Rectal smooth muscle tissue (tissue), 1 donor: ENCODE measurements around the gene PHEX.
"Not testable (repeated sequence)": the region's sequence is repeated elsewhere in the genome, so short reads cannot be mapped to it uniquely, and the experiment has no call there.

Source experiments
- H3K27ac ChIP-seq: one replicate; pipeline ENCODE4 v1.7.0; 2013; ENCODE audit warnings: low read depth, low read length, inconsistent platforms
- H3K27me3 ChIP-seq: one replicate; pipeline ENCODE4 v1.7.0; 2013; ENCODE audit warnings: low read length; ENCODE audit not compliant: control insufficient read depth, insufficient read depth
- H3K36me3 ChIP-seq: one replicate; pipeline ENCODE4 v1.7.0; 2013; ENCODE audit warnings: low read length; ENCODE audit not compliant: control insufficient read depth, insufficient read depth
- H3K4me1 ChIP-seq: one replicate; pipeline ENCODE4 v1.7.0; 2013; ENCODE audit warnings: low read length; ENCODE audit not compliant: control insufficient read depth, insufficient read depth
- H3K4me3 ChIP-seq: one replicate; pipeline ENCODE4 v1.7.0; 2013; ENCODE audit warnings: low read length
- H3K9ac ChIP-seq: one replicate; pipeline ENCODE4 v1.7.0; 2013; ENCODE audit warnings: low read length

Gene PHEX

DNA sequence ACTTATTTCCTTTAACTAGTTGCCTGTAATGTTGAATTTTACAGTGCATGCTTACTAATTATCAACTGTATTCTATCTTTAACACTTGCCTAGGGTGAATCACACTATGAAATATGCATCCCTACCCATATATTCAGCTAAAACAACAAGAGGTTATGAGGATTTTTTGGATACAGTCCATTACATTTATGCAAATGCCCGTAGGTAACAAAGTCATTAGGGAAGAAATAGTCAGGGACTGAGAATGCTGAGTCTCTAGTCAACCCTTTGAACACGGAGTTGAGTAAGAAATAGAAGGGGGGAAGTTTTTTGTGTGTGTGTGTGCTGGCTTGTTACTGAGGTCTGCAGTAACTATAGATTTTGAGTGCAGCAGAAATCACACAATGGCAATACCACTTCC lies 214.5 kb downstream of the PHEX start:
- no peak overlapping the region for H3K27ac ChIP-seq
- H3K27me3 ChIP-seq = no peaks in the 10 kb centered on the region
- H3K36me3 ChIP-seq = no peaks in the 10 kb centered on the region
- no peak overlapping the region for H3K9ac ChIP-seq
- peaks cover 2% of the 10 kb centered on the region for H3K4me1 ChIP-seq
- H3K4me3 ChIP-seq = no peak overlapping the region

DNA sequence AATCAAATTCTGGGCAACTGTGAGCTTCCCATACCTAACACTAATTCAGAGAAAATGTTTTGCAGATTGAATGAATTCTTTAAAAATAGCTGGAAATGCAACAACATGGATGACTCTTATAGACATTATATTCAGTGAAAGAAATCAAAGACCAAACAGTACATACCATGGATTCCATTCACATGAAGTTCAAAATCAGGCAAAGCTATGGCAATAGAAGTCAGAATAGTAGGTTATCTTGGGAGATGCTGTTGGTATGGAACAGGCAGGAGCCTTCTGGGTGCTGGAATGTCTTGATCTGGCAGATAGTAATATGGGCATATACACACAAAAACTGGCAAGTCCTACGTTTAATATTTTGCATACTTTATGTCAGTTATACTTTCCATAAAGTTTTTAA lies 215.0 kb downstream of the PHEX start:
- Histone ChIP-seq H3K36me3 (no peaks in the 10 kb centered on the region), H3K27ac (no peak overlapping the region)

GRCh38 chrX:22248401-22248800 lies 216.3 kb downstream of the PHEX start:
- Histone ChIP-seq H3K4me3 (no peak overlapping the region), H3K4me1 (peaks cover 2% of the 10 kb centered on the region), H3K27ac (no peak overlapping the region), H3K9ac (no peak overlapping the region), H3K27me3 (no peaks in the 10 kb centered on the region), H3K36me3 (no peaks in the 10 kb centered on the region)

More for the DNA sequence above, 215.0 kb downstream of the PHEX start:
- Histone ChIP-seq H3K4me3 (no peak overlapping the region), H3K4me1 (peaks cover 2% of the 10 kb centered on the region), H3K27me3 (no peaks in the 10 kb centered on the region), H3K9ac (no peak overlapping the region)

GRCh38 chrX:22249371-22249770 lies 217.2 kb downstream of the PHEX start:
- no peak overlapping the region for H3K9ac ChIP-seq
- no peak overlapping the region for H3K27ac ChIP-seq
- peaks cover 2% of the 10 kb centered on the region for H3K4me1 ChIP-seq
- no peak overlapping the region for H3K4me3 ChIP-seq
- no peaks in the 10 kb centered on the region for H3K27me3 ChIP-seq
- no peaks in the 10 kb centered on the region for H3K36me3 ChIP-seq

GRCh38 chrX:22268706-22269105 lies 236.6 kb downstream of the PHEX start:
- Histone ChIP-seq H3K27me3 (no peaks in the 10 kb centered on the region), H3K4me1 (no peaks in the 10 kb centered on the region), H3K36me3 (no peaks in the 10 kb centered on the region), H3K9ac (no peak overlapping the region), H3K27ac (no peak overlapping the region), H3K4me3 (no peak overlapping the region)

DNA sequence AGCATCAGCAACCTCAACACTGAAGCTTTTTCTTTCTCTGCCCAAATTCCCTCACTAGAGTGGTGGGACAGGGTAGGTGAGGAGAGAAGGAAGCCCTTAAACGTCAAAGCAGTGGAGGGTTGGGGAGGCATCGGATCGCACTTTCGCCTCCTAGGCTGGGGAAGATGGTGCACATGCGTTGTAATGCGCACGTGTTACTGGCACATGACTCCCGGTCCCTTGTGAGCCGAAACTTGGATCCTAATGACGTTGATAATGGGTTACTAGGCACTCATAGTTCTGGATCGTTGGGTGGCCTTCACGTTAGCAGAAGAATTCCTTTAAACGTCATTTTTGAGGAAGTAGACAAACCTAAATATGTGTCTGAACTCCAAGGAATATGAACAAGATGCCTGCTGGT lies 240.5 kb downstream of the PHEX start, which contains the start of gene CBLL2:
TSS of gene CBLL2 (plus strand) at position 301 of the 400 bp plus-strand sequence. CDS start at position 380, 79 bp downstream.
- Histone ChIP-seq H3K36me3 (no peaks in the 10 kb centered on the region), H3K9ac (no peak within 1 kb of the TSS), H3K27ac (no peak within 1 kb of the TSS), H3K27me3 (no peaks in the 10 kb centered on the region), H3K4me3 (no peak within 1 kb of the TSS), H3K4me1 (no peaks in the 10 kb centered on the region)

DNA sequence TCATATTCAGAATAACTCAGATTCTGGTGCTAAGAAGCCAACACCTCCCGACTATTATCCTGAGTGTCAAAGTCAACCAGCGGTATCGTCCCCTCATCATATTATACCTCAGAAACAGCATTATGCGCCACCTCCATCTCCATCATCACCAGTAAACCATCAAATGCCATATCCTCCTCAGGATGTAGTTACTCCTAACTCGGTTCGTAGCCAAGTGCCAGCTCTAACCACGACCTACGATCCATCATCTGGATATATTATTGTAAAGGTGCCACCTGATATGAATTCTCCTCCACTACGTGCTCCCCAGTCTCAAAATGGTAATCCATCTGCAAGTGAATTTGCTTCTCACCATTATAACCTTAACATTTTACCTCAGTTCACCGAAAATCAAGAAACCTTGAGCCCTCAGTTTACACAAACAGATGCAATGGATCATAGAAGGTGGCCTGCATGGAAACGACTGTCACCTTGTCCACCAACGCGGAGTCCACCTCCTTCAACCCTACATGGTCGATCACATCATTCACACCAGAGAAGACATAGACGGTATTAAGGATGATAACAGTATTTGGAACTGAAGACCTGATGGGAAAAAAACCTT lies 241.7 kb downstream of the PHEX start:
- no peak overlapping the region for H3K27ac ChIP-seq
- H3K4me1 ChIP-seq = no peaks in the 10 kb centered on the region
- no peaks in the 10 kb centered on the region for H3K36me3 ChIP-seq
- H3K27me3 ChIP-seq = no peaks in the 10 kb centered on the region
- H3K9ac ChIP-seq = no peak overlapping the region
- H3K4me3 ChIP-seq = no peak overlapping the region

- Histone ChIP-seq H3K36me3 (no peaks in the 10 kb centered on the region), H3K4me3 (no peak overlapping the region), H3K27ac (no peak overlapping the region), H3K27me3 (no peaks in the 10 kb centered on the region), H3K9ac (no peak overlapping the region), H3K4me1 (no peaks in the 10 kb centered on the region)
Observed at GRCh38 chrX:22276781-22277180, 244.7 kb downstream of the PHEX start.

- Histone ChIP-seq H3K4me1 (no peaks in the 10 kb centered on the region), H3K4me3 (no peak overlapping the region), H3K36me3 (no peaks in the 10 kb centered on the region), H3K27ac (no peak overlapping the region), H3K9ac (no peak overlapping the region), H3K27me3 (no peaks in the 10 kb centered on the region)
Observed at GRCh38 chrX:22278375-22278774, 246.2 kb downstream of the PHEX start.

GRCh38 chrX:22289209-22289608 lies 257.1 kb downstream of the PHEX start:
- H3K36me3 ChIP-seq, H3K4me1 ChIP-seq, H3K4me3 ChIP-seq, H3K27ac ChIP-seq, H3K27me3 ChIP-seq, H3K9ac ChIP-seq: not testable (repeated sequence)

DNA sequence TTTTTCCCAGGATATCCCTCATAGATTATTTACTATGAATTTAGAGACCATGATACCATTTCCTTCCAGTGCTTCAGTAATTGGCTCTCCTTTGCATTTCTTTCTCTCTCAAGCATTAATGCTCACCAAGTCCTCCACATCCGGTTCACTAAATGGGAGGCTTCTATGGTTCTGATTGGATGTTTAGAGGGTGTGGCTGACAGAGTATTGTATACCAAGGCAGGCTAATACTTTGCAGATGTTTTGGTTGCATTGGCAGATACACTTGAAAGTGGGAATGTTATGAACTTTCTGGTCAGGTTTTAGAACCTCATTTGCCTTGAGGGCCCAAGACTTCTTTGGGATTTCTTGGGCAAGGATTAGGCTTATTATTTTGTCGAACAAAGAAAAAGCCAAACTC lies 264.7 kb downstream of the PHEX start:
- Histone ChIP-seq H3K9ac (no peak overlapping the region), H3K27ac (no peak overlapping the region)

DNA sequence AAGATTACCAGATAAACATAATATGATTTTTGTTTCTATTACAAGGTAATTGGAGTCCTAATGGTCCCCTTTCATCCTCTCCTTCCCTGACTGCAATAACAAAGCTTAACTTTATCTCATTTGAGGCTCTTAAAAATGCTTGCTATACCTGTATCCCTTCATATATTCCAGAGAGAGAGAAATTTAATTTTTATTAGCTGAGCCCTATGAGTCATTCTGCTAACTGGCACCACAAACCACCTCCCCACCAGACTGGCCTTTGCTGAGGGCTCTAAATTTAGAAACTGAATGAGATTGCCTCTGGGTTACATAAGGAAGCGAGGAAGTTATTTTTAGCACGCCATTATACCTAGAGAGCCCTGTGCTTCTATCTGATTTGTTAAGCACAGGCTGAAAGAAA lies 268.0 kb downstream of the PHEX start:
- H3K27me3 ChIP-seq = no peaks in the 10 kb centered on the region
- no peak overlapping the region for H3K9ac ChIP-seq
- no peak overlapping the region for H3K4me3 ChIP-seq
- H3K4me1 ChIP-seq = no peaks in the 10 kb centered on the region
- H3K36me3 ChIP-seq = no peaks in the 10 kb centered on the region
- no peak overlapping the region for H3K27ac ChIP-seq

More for the DNA sequence above, 264.7 kb downstream of the PHEX start:
- Histone ChIP-seq H3K4me1 (no peaks in the 10 kb centered on the region), H3K4me3 (no peak overlapping the region), H3K36me3 (no peaks in the 10 kb centered on the region), H3K27me3 (no peaks in the 10 kb centered on the region)
